ENCODE measurements around the gene LDLRAD3.

The LDLRAD3 gene

DNA sequence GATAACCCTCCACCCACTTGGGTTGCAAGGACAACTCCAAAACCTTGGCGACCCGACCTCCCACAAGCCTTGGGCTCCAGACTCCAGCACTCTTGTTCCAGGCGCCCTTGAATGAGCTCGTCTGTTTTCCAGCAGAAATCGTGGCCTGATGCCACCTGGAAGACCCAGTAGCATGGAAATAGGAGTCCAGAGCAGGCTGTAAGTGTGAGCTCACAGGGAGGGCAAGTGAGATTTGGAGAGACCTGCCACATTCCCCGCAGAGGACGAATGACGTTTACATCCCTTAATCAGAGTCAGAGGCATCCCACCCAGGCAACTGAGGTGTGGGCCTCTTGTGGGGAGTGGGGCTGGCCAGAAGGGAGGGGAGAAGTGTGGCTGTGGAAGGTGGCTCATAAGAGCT lies 71.9 kb downstream of the LDLRAD3 start:
- TF ChIP-seq CTCF (conservative IDR thresholded peaks at IDR 0.05; ENCODE audit: low read length), result no peak
- DNase-seq (ENCODE audit: low read depth), result no peak

GRCh38 chr11:36016263-36016662 lies 72.4 kb downstream of the LDLRAD3 start:
- H3K4me3 ChIP-seq (ENCODE audit: low read length), result no peak overlapping the region
- peak; percentile 18 for DNase-seq (ENCODE audit: low read depth)
- no peak for TF ChIP-seq CTCF (conservative IDR thresholded peaks at IDR 0.05; ENCODE audit: low read length)

More for the DNA sequence above, 71.9 kb downstream of the LDLRAD3 start:
- no peak overlapping the region for H3K4me3 ChIP-seq (ENCODE audit: low read length)

DNA sequence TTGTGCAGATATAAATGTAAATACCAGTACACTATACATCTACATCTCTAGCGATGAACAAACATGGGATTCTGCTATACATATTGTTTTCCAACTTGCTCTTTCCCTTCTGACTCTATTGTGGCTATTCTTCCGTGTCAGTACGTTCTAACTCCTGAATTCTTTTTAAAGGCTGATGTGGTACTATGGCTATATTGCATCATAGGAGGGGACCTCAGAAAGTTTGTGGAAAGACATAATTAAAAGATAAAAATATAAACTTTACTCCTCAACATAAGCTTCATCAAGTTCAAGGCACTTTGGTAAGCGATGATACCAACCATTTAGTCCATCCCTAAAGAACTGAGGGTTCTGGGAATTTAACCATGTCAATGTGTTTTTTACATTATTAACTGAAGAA lies 72.8 kb downstream of the LDLRAD3 start:
- no peak overlapping the region for H3K4me3 ChIP-seq (ENCODE audit: low read length)
- TF ChIP-seq CTCF (conservative IDR thresholded peaks at IDR 0.05; ENCODE audit: low read length), result no peak
- DNase-seq (ENCODE audit: low read depth), result no peak

- no peak for DNase-seq (ENCODE audit: low read depth)
- no peak overlapping the region for H3K4me3 ChIP-seq (ENCODE audit: low read length)
- no peak for TF ChIP-seq CTCF (conservative IDR thresholded peaks at IDR 0.05; ENCODE audit: low read length)
These were observed 75.2 kb downstream of the LDLRAD3 start for GRCh38 chr11:36019005-36019596.

GRCh38 chr11:36019722-36020121 lies 75.9 kb downstream of the LDLRAD3 start:
- H3K4me3 ChIP-seq (ENCODE audit: low read length), result no peak overlapping the region
- DNase-seq (ENCODE audit: low read depth), result no peak
- no peak for TF ChIP-seq CTCF (conservative IDR thresholded peaks at IDR 0.05; ENCODE audit: low read length)

DNA sequence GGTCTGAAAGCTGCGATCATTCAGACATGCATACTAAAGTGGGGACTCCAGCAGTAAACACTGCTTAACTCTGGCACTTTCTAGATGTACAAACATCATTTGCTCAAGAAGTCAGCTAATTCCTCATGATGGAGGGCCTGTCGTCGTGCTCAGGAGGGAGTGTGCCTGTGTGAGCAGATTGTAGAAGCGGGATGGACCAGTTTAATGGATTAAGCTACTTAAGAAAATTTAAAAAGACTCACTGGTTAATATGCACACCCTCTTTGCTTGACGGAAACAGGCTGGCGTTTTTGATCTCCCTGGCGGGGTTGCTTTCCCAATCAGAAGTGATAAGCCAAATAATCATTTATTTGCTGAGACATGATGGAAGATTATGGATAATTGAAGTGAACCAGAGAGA lies 79.0 kb downstream of the LDLRAD3 start:
- no peak for TF ChIP-seq CTCF (conservative IDR thresholded peaks at IDR 0.05; ENCODE audit: low read length)
- DNase-seq (ENCODE audit: low read depth), result no peak
- H3K4me3 ChIP-seq (ENCODE audit: low read length), result no peak overlapping the region

- DNase-seq (ENCODE audit: low read depth), result peak; percentile 22
- no peak for TF ChIP-seq CTCF (conservative IDR thresholded peaks at IDR 0.05; ENCODE audit: low read length)
- no peak overlapping the region for H3K4me3 ChIP-seq (ENCODE audit: low read length)
These were observed 80.1 kb downstream of the LDLRAD3 start for GRCh38 chr11:36023922-36024321.
